Omental fat pad (tissue), 4 donors: ENCODE data around the gene IL36A. TPM values are rescaled to one million over a fixed set of nuclear protein-coding genes. Genes with fewer than 3 reads are reported as not detected.

Experiments used
- ATAC-seq: fragments of 150-250 bp; one replicate; pipeline ENCODE4 v1.9.1; 2016; ENCODE audit warnings: mild to moderate bottlenecking, moderate library complexity; ENCODE audit not compliant: low FRiP score
- DNase-seq: peaks from one replicate; pipeline ENCODE4 v3.0.0-alpha.2; 2019; ENCODE audit warnings: low spot score
- CTCF ChIP-seq, 3 donors: fragments of 450-650 bp; IDR thresholded peaks; one replicate each; pipeline ENCODE4 v1.5.1; 2016 to 2017; ENCODE audit warnings: antibody characterized with exemption in 3 of 3, mild to moderate bottlenecking in 3 of 3, moderate library complexity in 2 of 3
- total RNA-seq, 4 donors: library from RNA; depleted of rRNA; stranded (reverse); fragments of >200 nt; gene quantifications; one replicate each; pipeline ENCODE4 v1.1.0, GENCODE V29; 2016

IL36A gene
- total RNA-seq, 4 donors from 2014 or later, result not detected

GRCh38 chr2:113039158-113039557 is 33.9 kb downstream of the IL36A start:
- ATAC-seq (no peak), DNase-seq (no peak)
- TF ChIP-seq CTCF (IDR thresholded peaks at IDR 0.05), result no peak

DNA sequence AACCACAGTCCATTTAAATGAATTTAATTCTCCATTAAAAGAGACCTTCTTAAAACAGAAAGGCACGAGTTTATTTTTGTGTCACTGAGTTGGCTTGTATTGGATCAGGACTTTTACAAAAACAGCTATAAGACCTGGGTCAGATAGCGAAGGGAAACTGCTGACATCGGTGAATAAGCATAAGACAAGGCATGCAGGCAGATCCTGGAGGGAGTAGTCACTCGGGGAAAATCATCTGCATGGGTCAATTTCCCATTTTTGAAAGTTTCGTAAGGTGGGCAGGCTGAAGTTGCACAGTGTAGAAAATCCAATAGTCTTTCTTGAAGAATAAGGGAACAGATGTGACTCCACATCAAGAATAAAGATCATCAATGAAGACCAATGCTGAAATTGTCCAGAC is 34.5 kb downstream of the IL36A start:
- TF ChIP-seq CTCF (IDR thresholded peaks at IDR 0.05), result no peak
- DNase-seq, result no peak
- no peak for ATAC-seq

GRCh38 chr2:113041871-113042270 is 36.6 kb downstream of the IL36A start:
- no peak for DNase-seq
- TF ChIP-seq CTCF (IDR thresholded peaks at IDR 0.05), result no peak
- no peak for ATAC-seq

- ATAC-seq (no peak), DNase-seq (no peak)
- no peak for TF ChIP-seq CTCF (IDR thresholded peaks at IDR 0.05)
Measured at GRCh38 chr2:113046465-113046864, 41.2 kb downstream of the IL36A start.

DNA sequence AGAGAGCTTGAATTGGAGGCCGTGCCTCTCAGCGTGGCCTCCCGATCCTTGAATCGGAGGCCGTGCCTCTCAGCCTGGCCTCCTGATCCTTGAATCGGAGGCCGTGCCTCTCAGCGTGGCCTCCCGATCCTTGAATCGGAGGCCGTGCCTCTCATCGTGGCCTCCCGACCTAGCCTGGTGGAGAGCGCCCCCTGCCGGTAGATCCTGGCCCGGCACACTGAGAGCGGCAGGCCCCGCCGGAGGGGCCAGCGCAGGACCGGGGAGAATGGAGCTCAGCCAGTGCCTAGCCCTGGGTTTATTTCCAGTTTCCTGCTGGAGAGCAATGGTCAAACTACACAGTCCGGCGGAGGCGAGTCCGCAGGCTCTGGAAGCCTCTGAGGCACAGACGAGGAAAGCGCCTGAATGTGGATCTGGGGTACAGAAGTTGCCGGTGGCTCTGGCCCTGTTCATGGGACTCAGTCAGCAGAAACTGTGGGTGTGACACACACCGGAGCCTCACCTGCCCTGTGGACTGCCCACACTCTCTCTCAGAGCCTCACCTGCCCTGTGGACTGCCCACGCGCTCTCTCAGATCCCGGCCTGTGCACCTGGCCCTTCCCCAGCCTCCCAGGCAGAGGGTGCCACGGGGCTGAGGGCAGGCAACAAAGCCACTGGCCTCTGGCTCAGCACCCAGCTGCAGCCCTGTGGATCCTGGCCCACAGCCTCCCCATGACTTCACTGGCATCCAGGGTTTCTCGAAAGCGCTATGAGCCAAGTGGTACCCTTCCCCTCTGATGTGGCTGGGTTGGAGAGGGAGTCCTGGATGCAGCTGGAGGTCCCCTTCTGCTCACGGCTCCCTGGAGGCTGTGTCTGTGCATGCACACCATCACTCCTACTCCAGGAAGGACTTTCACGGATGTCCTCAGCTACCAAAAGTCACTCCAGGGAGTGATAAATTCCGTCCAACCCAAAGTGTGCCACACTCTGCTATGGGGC is 45.9 kb downstream of the IL36A start:
- ATAC-seq (no peak), DNase-seq (no peak)
- no peak for TF ChIP-seq CTCF (IDR thresholded peaks at IDR 0.05)

GRCh38 chr2:113052396-113052917 is 47.2 kb downstream of the IL36A start, which contains the start of gene IL36B:
TSS of gene IL36B (minus strand) at chr2:113052867.
- DNase-seq, result no peak
- ATAC-seq, result no peak
- no peak for TF ChIP-seq CTCF (IDR thresholded peaks at IDR 0.05)
